ENCODE measurements around the gene CNKSR1. TPM values are rescaled to one million over a fixed set of nuclear protein-coding genes. Genes with fewer than 3 reads are reported as not detected.

Gene CNKSR1
- polyA plus RNA-seq, 3 donors = 1.4 TPM; not detected in 2

DNA sequence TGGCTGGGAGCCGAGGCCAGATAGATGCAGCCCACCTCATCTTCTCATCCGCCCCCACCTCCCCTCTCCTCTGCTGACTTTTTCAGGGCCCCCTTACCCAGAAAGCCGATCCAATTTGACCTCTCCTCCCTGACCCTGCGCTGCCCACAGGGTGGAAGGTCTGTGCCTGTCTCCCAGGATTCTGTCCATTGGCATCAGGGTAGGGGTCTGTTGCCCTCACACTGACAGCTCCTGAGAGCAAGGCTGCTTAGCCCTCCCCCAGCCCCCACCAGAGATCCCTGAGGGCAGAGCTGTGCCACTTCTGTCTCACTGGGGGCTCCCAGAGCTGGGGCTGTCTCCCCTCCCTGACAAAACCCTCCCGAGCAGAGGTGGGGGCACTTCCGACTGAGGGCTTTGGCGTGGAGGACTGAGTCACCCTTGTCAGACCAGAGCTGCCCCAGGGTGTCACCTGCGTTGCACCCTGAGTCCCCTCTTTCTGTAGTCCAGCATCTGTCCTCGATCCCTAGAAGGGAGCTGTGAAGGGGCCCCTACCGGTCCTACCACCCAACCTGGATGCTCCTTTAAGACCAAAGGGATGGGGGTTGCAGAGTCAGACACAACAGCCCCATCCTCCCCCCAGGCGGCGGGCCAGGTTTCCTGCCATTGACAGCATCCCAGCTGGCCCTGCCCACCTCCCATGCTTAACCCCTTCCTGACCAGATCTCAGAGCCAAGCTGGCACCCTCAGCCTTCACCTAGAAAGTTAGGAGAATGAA, 20.8 kb upstream of the CNKSR1 start:
- no peaks in the 10 kb centered on the region for H3K9me3 ChIP-seq (replicated peaks in 1 of 2; ENCODE audit: control insufficient read depth in 1 of 2, insufficient read depth in 1 of 2, low read length in 2 of 2)
- TF ChIP-seq CTCF (IDR thresholded peaks at IDR 0.05) = no peak
- peaks cover 29 to 43% of the 10 kb centered on the region in 2 donors for H3K4me1 ChIP-seq (ENCODE audit: control insufficient read depth in 1 of 2, insufficient read depth in 2 of 2, low read length in 2 of 2)
- Mint-ChIP-seq H3K27ac (no peak overlapping the region), H3K36me3 (no peaks in the 10 kb centered on the region), H3K27me3 (ENCODE audit: low read depth in 3 of 3) (peaks cover 50 to 68% (median 63%) of the 10 kb centered on the region in 3 donors), H3K9me3 (peaks cover 0 to 3% (median 0%) of the 10 kb centered on the region in 7 donors), H3K4me1 (peaks cover 37% of the 10 kb centered on the region), H3K4me3 (peak overlapping the region in 1 of 2 donors; percentile 79)
- H3K27ac ChIP-seq (ENCODE audit: low read depth in 1 of 2, low read length in 2 of 2) = no peak overlapping the region
- intact Hi-C loops (cut with micrococcal nuclease) = no loop called here
- H4K20me1 ChIP-seq (ENCODE audit: insufficient read depth, low read length) = no peaks in the 10 kb centered on the region
- no peak overlapping the region for H3K4me2 ChIP-seq (replicated peaks; ENCODE audit: extremely low read depth, low read length, poor library complexity, severe bottlenecking)
- H3K9ac ChIP-seq (ENCODE audit: insufficient read depth, low read length, poor library complexity, severe bottlenecking) = no peak overlapping the region
- no peaks in the 10 kb centered on the region for H3K36me3 ChIP-seq (replicated peaks in 1 of 2; ENCODE audit: control insufficient read depth in 1 of 2, insufficient read depth in 2 of 2, low read length in 2 of 2)
- peaks cover 8 to 44% of the 10 kb centered on the region in 2 donors for H3K27me3 ChIP-seq (ENCODE audit: control insufficient read depth in 2 of 2, insufficient read depth in 2 of 2, low read length in 2 of 2)
- 36% methylated on average over 6 of the region's 12 CpGs for WGBS (ENCODE audit: insufficient coverage)
- no peak overlapping the region for H2AFZ ChIP-seq (ENCODE audit: insufficient read depth, low read depth, low read length, poor library complexity, severe bottlenecking)
- H3K79me2 ChIP-seq (ENCODE audit: insufficient read depth, low read length) = no peaks in the 10 kb centered on the region
- DNase-seq = peak in 1 of 3 donors; percentile 41
- no peak overlapping the region for H3K4me3 ChIP-seq (replicated peaks in 1 of 3; ENCODE audit: low read depth in 2 of 3, low read length in 3 of 3)

GRCh38 chr1:26158271-26158907, 18.9 kb upstream of the CNKSR1 start:
- H3K36me3 Mint-ChIP-seq = peaks cover 0 to 2% of the 10 kb centered on the region in 2 donors
- Histone ChIP-seq H3K4me3 (replicated peaks in 1 of 3; ENCODE audit: low read depth in 2 of 3, low read length in 3 of 3) (no peak overlapping the region), H3K4me2 (replicated peaks; ENCODE audit: extremely low read depth, low read length, poor library complexity, severe bottlenecking) (no peak overlapping the region), H3K4me1 (ENCODE audit: control insufficient read depth in 1 of 2, insufficient read depth in 2 of 2, low read length in 2 of 2) (peaks cover 28 to 40% of the 10 kb centered on the region in 2 donors), H3K9ac (ENCODE audit: insufficient read depth, low read length, poor library complexity, severe bottlenecking) (no peak overlapping the region), H3K27ac (ENCODE audit: low read depth in 1 of 2, low read length in 2 of 2) (no peak overlapping the region), H3K79me2 (ENCODE audit: insufficient read depth, low read length) (no peaks in the 10 kb centered on the region), H2AFZ (ENCODE audit: insufficient read depth, low read depth, low read length, poor library complexity, severe bottlenecking) (no peak overlapping the region), H3K9me3 (replicated peaks in 1 of 2; ENCODE audit: control insufficient read depth in 1 of 2, insufficient read depth in 1 of 2, low read length in 2 of 2) (no peaks in the 10 kb centered on the region), H3K27me3 (ENCODE audit: control insufficient read depth in 2 of 2, insufficient read depth in 2 of 2, low read length in 2 of 2) (peaks cover 14 to 59% of the 10 kb centered on the region in 2 donors), H3K36me3 (replicated peaks in 1 of 2; ENCODE audit: control insufficient read depth in 1 of 2, insufficient read depth in 2 of 2, low read length in 2 of 2) (no peaks in the 10 kb centered on the region), H4K20me1 (ENCODE audit: insufficient read depth, low read length) (no peaks in the 10 kb centered on the region)
- peaks cover 65 to 78% (median 77%) of the 10 kb centered on the region in 3 donors for H3K27me3 Mint-ChIP-seq (ENCODE audit: low read depth in 3 of 3)
- H3K9me3 Mint-ChIP-seq = peaks cover 0 to 7% (median 0%) of the 10 kb centered on the region in 7 donors
- DNase-seq = no peak
- no peak for TF ChIP-seq CTCF (IDR thresholded peaks at IDR 0.05)
- WGBS (ENCODE audit: insufficient coverage) = 96% methylated on average over 5 of the region's 5 CpGs
- intact Hi-C loops (cut with micrococcal nuclease) = no loop called here
- H3K4me3 Mint-ChIP-seq = peak overlapping the region; percentile 6 to 15
- H3K27ac Mint-ChIP-seq = no peak overlapping the region
- H3K4me1 Mint-ChIP-seq = peaks cover 34% of the 10 kb centered on the region

Measured in CD14-positive monocyte (primary cell).